A549 treated with Hydrocortisone at 1 μM for 4 hours (cell line): ENCODE measurements around the gene CPSF7. TPM values are rescaled to one million over a fixed set of nuclear protein-coding genes. Genes with fewer than 3 reads are reported as not detected.

Experiments used
- total RNA-seq: library from RNA; stranded (reverse); fragments of 200-300 nt; extraction: Qiagen RNA extraction; gene quantifications from 5 replicates; pipeline ENCODE4 v1.2.3, GENCODE V29; 2022

The CPSF7 gene
- 63.9 to 84.3 TPM (median 68.6 TPM) in 5 replicates for total RNA-seq

DNA sequence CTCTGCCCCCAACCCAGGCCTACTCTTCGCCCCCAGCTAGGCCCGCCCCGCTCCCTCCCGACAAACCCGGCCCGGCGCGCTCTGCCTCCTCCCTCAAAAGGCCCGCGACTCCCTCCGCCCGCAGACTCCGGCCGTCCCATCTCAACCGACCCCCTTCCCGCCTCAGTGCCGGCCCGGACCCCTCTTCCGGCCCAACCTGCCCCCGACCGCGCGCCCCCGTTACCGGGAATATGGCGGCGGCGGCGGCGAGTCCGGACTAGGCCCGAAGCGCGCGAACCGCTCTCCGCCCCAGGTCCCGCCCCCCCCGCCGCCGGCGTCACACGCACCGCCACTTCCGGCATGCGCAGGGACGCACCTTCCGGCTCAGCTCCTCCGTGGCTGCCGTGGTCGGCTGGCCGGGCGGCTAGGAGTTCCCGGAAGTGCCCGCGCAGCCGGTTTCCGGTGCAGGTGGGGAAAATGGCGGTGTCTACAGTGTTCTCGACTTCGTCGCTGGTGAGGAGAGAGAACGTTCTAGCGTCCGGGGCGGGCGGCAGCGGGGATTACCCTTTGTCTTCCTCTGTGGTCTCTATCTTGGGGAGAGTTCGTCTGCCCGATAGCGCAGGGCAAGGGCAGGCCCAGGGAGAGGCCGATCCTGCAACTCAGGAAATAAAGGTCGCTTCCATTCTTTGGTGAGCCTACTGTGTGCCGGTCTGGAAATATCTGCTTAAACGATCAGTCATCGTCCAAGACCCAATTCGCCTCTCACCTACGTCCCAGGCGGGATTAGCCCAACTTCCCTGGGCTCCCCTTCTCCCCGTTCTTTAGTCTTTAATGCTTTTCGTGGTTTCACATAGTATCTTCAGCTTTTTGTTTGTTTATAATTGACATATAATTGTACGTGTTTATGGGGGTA lies at the start of gene CPSF7, which contains the start of gene SDHAF2:
Gene CPSF7, minus strand, starts transcription at position 285 of the 892 bp plus-strand sequence. CDS start 740 bp downstream, outside the sequence.
Gene SDHAF2, plus strand, starts transcription at position 434 of the 892 bp plus-strand sequence. Its CDS starts 23 bp downstream, at position 457.

GRCh38 chr11:61361741-61362541 lies 67.8 kb downstream of the CPSF7 start, which contains the start of the genes CYB561A3 and TMEM138:
TSS of gene CYB561A3 (minus strand) at chr11:61361882. CDS start at chr11:61356713, 5,169 bp downstream.
TSS of gene TMEM138 (plus strand) at chr11:61362374. CDS start at chr11:61364391, 2,017 bp downstream.

Other genes with a start within 250 kb of the CPSF7 start
- gene PGA3, start 226.5 kb downstream of the CPSF7 start, total RNA-seq: not detected in 5 replicates
- gene PGA4, start 207.6 kb downstream of the CPSF7 start, total RNA-seq: 0.18 TPM in 1 of 5 replicates, not detected in the others
- not detected in 5 replicates for gene PGA5, start 188.8 kb downstream of the CPSF7 start, total RNA-seq
- 0.51 to 0.97 TPM (median 0.69 TPM) in 5 replicates for gene VWCE, start 134.7 kb downstream of the CPSF7 start, total RNA-seq
- gene DDB1, start 96.9 kb downstream of the CPSF7 start, total RNA-seq: 158 to 196 TPM (median 162 TPM) in 5 replicates
- gene TKFC, start 96.7 kb downstream of the CPSF7 start, total RNA-seq: 45.9 to 74.7 TPM (median 72.6 TPM) in 5 replicates
- gene CYB561A3, start 68.1 kb downstream of the CPSF7 start, total RNA-seq: 41.1 to 44.9 TPM (median 44.2 TPM) in 5 replicates
- 65.3 to 104 TPM (median 94.7 TPM) in 5 replicates for gene TMEM138, start 67.6 kb downstream of the CPSF7 start, total RNA-seq
- gene TMEM216, start 37.4 kb downstream of the CPSF7 start, total RNA-seq: 16.1 to 17.1 TPM (median 16.7 TPM) in 5 replicates
- 31.4 to 50.5 TPM (median 44.4 TPM) in 5 replicates for gene SDHAF2, start 149 bp upstream of the CPSF7 start, total RNA-seq
- gene LRRC10B, start 78.8 kb upstream of the CPSF7 start, total RNA-seq: 0.09 to 0.22 TPM (median 0.13 TPM) in 5 replicates
- 1.0 to 1.4 TPM (median 1.1 TPM) in 5 replicates for gene SYT7, start 151.1 kb upstream of the CPSF7 start, total RNA-seq